Activated effector memory CD4-positive, alpha-beta T cell treated with anti-CD3 and anti-CD28 coated beads, Interleukin-2, amount 50 U/mL, for 16 hours (primary cell): Measurements from ENCODE around the gene ATXN7L1.

Experiments used
- DNase-seq: peaks from one replicate; pipeline ENCODE4 v3.0.0-alpha.2; 2020

The ATXN7L1 gene

DNA sequence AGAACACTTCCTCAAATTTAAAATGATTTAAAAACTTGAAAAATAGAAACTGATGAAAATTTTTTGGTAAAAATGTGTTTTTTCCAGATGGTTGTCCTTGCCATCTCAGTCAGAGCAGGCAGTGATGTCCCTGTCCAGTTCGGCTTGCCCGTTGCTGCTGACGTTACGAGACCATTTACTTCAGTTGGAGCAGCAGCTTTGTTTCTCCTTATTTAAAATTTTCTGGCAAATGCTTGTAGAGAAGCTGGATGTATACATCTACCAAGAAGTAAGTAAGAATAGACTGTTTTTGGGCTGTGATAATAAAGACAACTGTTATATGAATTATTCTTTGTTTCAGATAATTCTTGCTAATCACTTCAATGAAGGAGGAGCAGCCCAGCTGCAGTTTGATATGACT is 311.2 kb downstream of the ATXN7L1 start:
- no peak for DNase-seq

DNA sequence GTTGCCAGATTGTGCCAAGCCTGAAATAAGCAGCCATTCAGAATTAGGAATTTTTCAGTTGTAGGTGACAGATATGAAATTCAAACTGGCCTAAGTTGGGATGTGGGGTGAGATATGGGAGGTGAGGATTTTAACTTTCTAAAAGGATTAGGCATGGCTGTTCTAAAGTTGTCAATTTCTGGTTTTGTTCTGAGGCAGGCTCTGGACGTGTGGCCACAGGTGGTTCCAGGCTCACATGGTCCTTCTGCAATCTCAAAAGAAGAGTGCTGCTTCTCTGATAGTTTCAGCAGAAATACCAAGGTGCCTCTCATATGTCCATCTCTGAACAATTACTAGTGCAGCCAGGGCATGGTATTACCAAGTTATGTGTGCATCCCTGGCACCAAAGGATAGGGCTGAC is 316.5 kb downstream of the ATXN7L1 start:
- no peak for DNase-seq
